Endodermal cell (in vitro differentiated cells): ENCODE data around the gene P2RY4. TPM values are rescaled to one million over a fixed set of nuclear protein-coding genes. Genes with fewer than 3 reads are reported as not detected.
A peak's percentile ranks its signal among the peaks of the same experiment; 100 is the strongest.

Source experiments
- DNase-seq: peaks from one replicate; pipeline ENCODE4 v3.0.0-alpha.2; 2017
- H3K27ac ChIP-seq: 2 replicates; pipeline ENCODE4 v1.5.1; 2013; ENCODE audit warnings: mild to moderate bottlenecking, low read depth, low read length, moderate library complexity
- H3K27me3 ChIP-seq: 2 replicates; pipeline ENCODE4 v1.6.1; 2013; ENCODE audit warnings: mild to moderate bottlenecking, low read length, moderate library complexity; ENCODE audit not compliant: insufficient read depth, control insufficient read depth, poor library complexity, severe bottlenecking
- H3K36me3 ChIP-seq: 2 replicates; pipeline ENCODE4 v1.7.0; 2013; ENCODE audit warnings: mild to moderate bottlenecking, low read length, moderate library complexity; ENCODE audit not compliant: control insufficient read depth, insufficient read depth
- H3K4me1 ChIP-seq: one replicate; pipeline ENCODE4 v1.7.0; 2013; ENCODE audit warnings: low read length; ENCODE audit not compliant: control insufficient read depth, insufficient read depth
- H3K4me3 ChIP-seq: 2 replicates; pipeline ENCODE4 v1.5.1; 2013; ENCODE audit warnings: mild to moderate bottlenecking, low read length, moderate library complexity
- H3K9ac ChIP-seq: 2 replicates; pipeline ENCODE4 v1.6.1; 2013; ENCODE audit warnings: mild to moderate bottlenecking, low read length, moderate library complexity; ENCODE audit not compliant: poor library complexity, severe bottlenecking; ENCODE audit errors: extremely low read depth
- H3K9me3 ChIP-seq: 2 replicates; pipeline ENCODE4 v1.6.1; 2013; ENCODE audit warnings: mild to moderate bottlenecking, low read length, moderate library complexity; ENCODE audit not compliant: control insufficient read depth
- H3K27ac Mint-ChIP-seq: 2 replicates; pipeline ENCODE4 v1.8.0; 2020; ENCODE audit warnings: mixed read lengths
- H3K27me3 Mint-ChIP-seq: 2 replicates; pipeline ENCODE4 v1.8.0; 2021; ENCODE audit warnings: mild to moderate bottlenecking, mixed read lengths; ENCODE audit not compliant: insufficient read depth
- H3K36me3 Mint-ChIP-seq: 2 replicates; pipeline ENCODE4 v1.8.0; 2020; ENCODE audit warnings: low read depth, mixed read lengths
- H3K4me1 Mint-ChIP-seq: 2 replicates; pipeline ENCODE4 v1.8.0; 2020; ENCODE audit warnings: mixed read lengths
- H3K4me3 Mint-ChIP-seq: 2 replicates; pipeline ENCODE4 v1.8.0; 2020; ENCODE audit warnings: mild to moderate bottlenecking, moderate library complexity, mixed read lengths
- H3K9me3 Mint-ChIP-seq: 2 replicates; pipeline ENCODE4 v1.8.0; 2020; ENCODE audit warnings: mild to moderate bottlenecking, mixed read lengths
- CTCF ChIP-seq: fragments of 200-600 bp; sonication (generic); conservative IDR thresholded peaks from 2 replicates; pipeline ENCODE4 v1.5.0; 2021; ENCODE audit warnings: antibody characterized with exemption, mild to moderate bottlenecking
- WGBS, 2 experiments: methylation state at CpG; one replicate each; pipeline versions ENCODE4 v1.1.5 to v1.1.7; 2013; ENCODE audit warnings: missing lambda C conversion rate in 2 of 2, mixed read lengths in 1 of 2; ENCODE audit not compliant: insufficient coverage in 1 of 2, insufficient read length in 1 of 2; 5-methylcytosine and 5-hydroxymethylcytosine counted together
- total RNA-seq, 2 donors: library from RNA; stranded (reverse); fragmentation: NEBNext Ultra II Directional in 1 of 2; extraction: Animal tissue kit (Norgen Biotek cat#: 25700) in 1 of 2; gene quantifications; 2 replicates in 1 of 2; 3 replicates in 1 of 2; pipeline ENCODE4 v1.2.1, GENCODE V29; 2021

Gene P2RY4
- total RNA-seq, 2 donors from 2014 or later, result 0.22 TPM

GRCh38 chrX:70292788-70293187 lies 32.8 kb upstream of the P2RY4 start:
- peaks cover 6% of the 10 kb centered on the region for H3K4me1 Mint-ChIP-seq
- WGBS, 2 experiments, result 0% methylated on average over 1 of the region's 1 CpG
- peak overlapping the region; percentile 94 for H3K4me3 ChIP-seq
- DNase-seq, result no peak
- H3K9ac ChIP-seq, result no peak overlapping the region
- peaks cover 30% of the 10 kb centered on the region for H3K9me3 Mint-ChIP-seq
- no peak overlapping the region for H3K4me3 Mint-ChIP-seq
- H3K36me3 ChIP-seq, result peaks cover 24% of the 10 kb centered on the region
- no peaks in the 10 kb centered on the region for H3K27me3 ChIP-seq
- no peak overlapping the region for H3K27ac Mint-ChIP-seq
- H3K36me3 Mint-ChIP-seq, result peaks cover 5% of the 10 kb centered on the region
- no peaks in the 10 kb centered on the region for H3K4me1 ChIP-seq
- H3K9me3 ChIP-seq, result no peaks in the 10 kb centered on the region
- TF ChIP-seq CTCF, result no peak
- no peaks in the 10 kb centered on the region for H3K27me3 Mint-ChIP-seq
- H3K27ac ChIP-seq, result no peak overlapping the region

DNA sequence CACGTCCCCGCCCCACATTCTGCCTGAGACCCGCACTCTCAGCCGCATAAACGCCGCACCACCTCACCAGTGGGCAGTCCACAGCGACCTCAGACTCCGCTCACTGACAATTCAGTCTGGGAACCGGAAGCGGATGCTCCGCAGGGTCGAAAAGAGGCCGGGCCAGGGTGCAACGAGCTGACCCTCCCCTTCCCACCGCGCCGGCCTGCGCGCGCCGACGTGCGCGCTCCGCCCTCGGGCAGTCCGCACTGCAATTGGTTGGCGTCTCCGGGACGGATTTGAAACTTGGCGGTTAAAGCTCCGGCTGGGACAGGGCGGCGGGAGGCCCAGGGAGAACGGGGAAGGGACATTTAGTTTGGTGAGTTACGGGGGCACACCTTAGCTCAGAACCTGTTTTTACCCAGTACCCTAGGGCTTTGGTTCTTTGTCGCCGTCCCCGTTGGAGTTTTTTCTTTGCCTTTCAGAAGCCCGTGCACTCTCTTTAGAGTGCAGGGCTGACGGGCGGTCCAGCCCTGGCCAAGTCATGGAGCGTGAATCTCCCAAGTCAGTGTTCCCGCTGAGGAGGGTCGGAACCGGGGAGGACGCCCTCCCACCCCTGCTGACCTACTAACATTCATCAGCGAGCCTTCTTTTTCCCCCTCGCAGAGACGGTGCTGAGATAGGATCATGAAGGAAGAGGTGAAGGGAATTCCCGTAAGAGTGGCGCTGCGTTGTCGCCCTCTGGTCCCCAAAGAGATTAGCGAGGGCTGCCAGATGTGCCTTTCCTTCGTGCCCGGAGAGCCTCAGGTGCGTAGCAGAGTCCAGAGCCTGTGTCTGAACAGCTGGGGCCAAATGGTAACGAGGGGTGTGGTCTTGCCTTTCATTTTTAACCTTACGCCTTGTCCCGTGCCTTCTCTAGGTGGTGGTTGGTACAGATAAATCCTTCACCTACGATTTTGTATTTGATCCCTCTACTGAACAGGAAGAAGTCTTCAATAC lies 30.1 kb upstream of the P2RY4 start, which contains the start of the genes KIF4A and PDZD11:
Gene KIF4A (plus strand): TSS at position 312 of the 978 bp plus-strand sequence. CDS start 355 bp downstream, at position 667.
Gene PDZD11 (minus strand): TSS at position 135 of the 978 bp plus-strand sequence. CDS start 586 bp downstream, outside the sequence.
- peaks cover 25% of the 10 kb centered on the region for H3K36me3 ChIP-seq
- Mint-ChIP-seq H3K36me3 (peaks cover 15% of the 10 kb centered on the region), H3K4me3 (peak within 1 kb of the TSS; percentile 90), H3K27me3 (no peaks in the 10 kb centered on the region), H3K27ac (peak within 1 kb of the TSS; percentile 89), H3K4me1 (peaks cover 6% of the 10 kb centered on the region), H3K9me3 (peaks cover 41% of the 10 kb centered on the region)
- H3K9ac ChIP-seq, result peak within 1 kb of the TSS; percentile 59
- no peak within 1 kb of the TSS for H3K27ac ChIP-seq
- WGBS, 2 experiments, result 0% methylated on average over 53 of the region's 62 CpGs; no CpG with 5 or more reads in 1 of the 2 experiments
- no peaks in the 10 kb centered on the region for H3K27me3 ChIP-seq
- no peak for TF ChIP-seq CTCF
- peak; percentile 93 for DNase-seq
- no peaks in the 10 kb centered on the region for H3K4me1 ChIP-seq
- peak within 1 kb of the TSS; percentile 94 for H3K4me3 ChIP-seq
- no peaks in the 10 kb centered on the region for H3K9me3 ChIP-seq

GRCh38 chrX:70289168-70289792 lies 29.3 kb upstream of the P2RY4 start:
- no peak for DNase-seq
- no peaks in the 10 kb centered on the region for H3K27me3 ChIP-seq
- no peak overlapping the region for H3K27ac ChIP-seq
- peaks cover 6% of the 10 kb centered on the region for H3K4me1 Mint-ChIP-seq
- H3K4me3 Mint-ChIP-seq, result peak overlapping the region; percentile 90
- no peaks in the 10 kb centered on the region for H3K4me1 ChIP-seq
- peaks cover 15% of the 10 kb centered on the region for H3K36me3 Mint-ChIP-seq
- peak overlapping the region; percentile 28 for H3K9ac ChIP-seq
- H3K4me3 ChIP-seq, result peak overlapping the region; percentile 94
- H3K36me3 ChIP-seq, result peaks cover 21% of the 10 kb centered on the region
- peaks cover 38% of the 10 kb centered on the region for H3K9me3 Mint-ChIP-seq
- 42% methylated on average over 8 of the region's 11 CpGs; no CpG with 5 or more reads in 1 of the 2 experiments for WGBS, 2 experiments
- no peaks in the 10 kb centered on the region for H3K27me3 Mint-ChIP-seq
- H3K27ac Mint-ChIP-seq, result peak overlapping the region; percentile 89
- H3K9me3 ChIP-seq, result no peaks in the 10 kb centered on the region
- TF ChIP-seq CTCF, result no peak
